Suprapubic skin (tissue), 3 donors: ENCODE measurements around the gene NHSL2.

Experiments used
- POLR2AphosphoS5 ChIP-seq, 3 donors: sonication (generic); formaldehyde crosslinking; IDR thresholded peaks; one replicate each; pipeline ENCODE4 v1.6.1; 2017; ENCODE audit warnings: antibody characterized with exemption in 3 of 3
- TF ChIP-seq, protein P1 (sequence below), 2 donors: fragments of 200-600 bp in 1 of 2; fragments of 450-650 bp in 1 of 2; sonication (generic) in 1 of 2; IDR thresholded peaks; one replicate each; pipeline ENCODE4 v1.5.1; 2016 to 2019; ENCODE audit warnings: antibody characterized with exemption in 2 of 2, mild to moderate bottlenecking in 1 of 2, moderate library complexity in 1 of 2

DNA sequence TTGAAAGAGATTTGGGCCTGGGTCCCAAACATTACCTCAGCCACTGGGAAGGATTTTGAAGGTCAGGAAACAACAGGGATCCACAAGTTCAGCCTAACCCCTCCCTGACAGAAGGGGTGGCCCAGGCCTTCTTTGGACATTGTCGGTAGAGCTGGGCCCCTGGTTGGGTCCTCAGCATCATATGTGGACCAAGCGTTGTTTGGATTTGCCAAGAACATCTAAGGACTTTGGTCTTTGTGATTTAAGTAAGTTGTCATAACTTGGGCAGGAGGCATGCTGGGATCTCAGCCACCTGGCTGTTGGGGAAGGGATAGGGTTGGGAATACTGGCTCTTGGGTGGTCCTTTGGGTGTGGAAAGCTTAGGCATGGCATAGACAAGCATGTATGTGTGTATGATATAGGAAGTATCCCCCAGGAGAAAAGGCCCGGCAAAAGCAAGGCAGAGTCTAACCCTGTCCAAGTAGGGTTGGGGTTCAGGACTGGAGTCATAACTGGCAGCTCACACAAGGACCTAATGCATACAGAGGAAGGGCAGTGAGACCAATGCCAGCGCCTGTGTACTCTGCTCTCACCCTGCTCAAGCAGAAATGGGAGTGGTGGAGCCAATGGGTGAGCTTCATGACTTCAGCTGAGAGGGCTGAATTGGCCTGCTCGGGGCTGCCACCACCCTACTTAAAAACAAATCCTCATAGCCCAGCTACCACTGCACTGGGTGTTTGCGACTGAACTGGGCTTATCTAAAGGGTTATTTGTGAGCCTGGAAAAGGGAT lies 118.2 kb downstream of the NHSL2 start:
- TF ChIP-seq, protein P1, sequence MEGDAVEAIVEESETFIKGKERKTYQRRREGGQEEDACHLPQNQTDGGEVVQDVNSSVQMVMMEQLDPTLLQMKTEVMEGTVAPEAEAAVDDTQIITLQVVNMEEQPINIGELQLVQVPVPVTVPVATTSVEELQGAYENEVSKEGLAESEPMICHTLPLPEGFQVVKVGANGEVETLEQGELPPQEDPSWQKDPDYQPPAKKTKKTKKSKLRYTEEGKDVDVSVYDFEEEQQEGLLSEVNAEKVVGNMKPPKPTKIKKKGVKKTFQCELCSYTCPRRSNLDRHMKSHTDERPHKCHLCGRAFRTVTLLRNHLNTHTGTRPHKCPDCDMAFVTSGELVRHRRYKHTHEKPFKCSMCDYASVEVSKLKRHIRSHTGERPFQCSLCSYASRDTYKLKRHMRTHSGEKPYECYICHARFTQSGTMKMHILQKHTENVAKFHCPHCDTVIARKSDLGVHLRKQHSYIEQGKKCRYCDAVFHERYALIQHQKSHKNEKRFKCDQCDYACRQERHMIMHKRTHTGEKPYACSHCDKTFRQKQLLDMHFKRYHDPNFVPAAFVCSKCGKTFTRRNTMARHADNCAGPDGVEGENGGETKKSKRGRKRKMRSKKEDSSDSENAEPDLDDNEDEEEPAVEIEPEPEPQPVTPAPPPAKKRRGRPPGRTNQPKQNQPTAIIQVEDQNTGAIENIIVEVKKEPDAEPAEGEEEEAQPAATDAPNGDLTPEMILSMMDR (IDR thresholded peaks at IDR 0.05), result no peak
- TF ChIP-seq POLR2AphosphoS5 (IDR thresholded peaks at IDR 0.05), result no peak
